ENCODE results near the gene MUC12.

GRCh38 chr7:100944138-100944537 lies 25.2 kb upstream of the MUC12 start:
- TF ChIP-seq CTCF (IDR thresholded peaks at IDR 0.05): no peak
- no peak for TF ChIP-seq POLR2A (IDR thresholded peaks at IDR 0.05)
